HG02938 (cell line): Measurements from ENCODE around the gene NPFFR1.
"Not testable (repeated sequence)": the region's sequence is repeated elsewhere in the genome, so short reads cannot be mapped to it uniquely, and the experiment has no call there.

ENCODE experiments used
- ATAC-seq: cut with Tn5 transposase; IDR thresholded peaks from one replicate; pipeline ENCODE4 v1.9.1; 2021; ENCODE audit warnings: mild to moderate bottlenecking, moderate library complexity; ENCODE audit not compliant: unreplicated experiment

NPFFR1 gene

GRCh38 chr10:70258216-70258615 is 25.6 kb downstream of the NPFFR1 start:
- no peak for ATAC-seq

- not testable (repeated sequence) for ATAC-seq
These were observed 26.0 kb downstream of the NPFFR1 start for GRCh38 chr10:70257816-70258215.

- no peak for ATAC-seq
These were observed 27.3 kb downstream of the NPFFR1 start for GRCh38 chr10:70256463-70256862.

DNA sequence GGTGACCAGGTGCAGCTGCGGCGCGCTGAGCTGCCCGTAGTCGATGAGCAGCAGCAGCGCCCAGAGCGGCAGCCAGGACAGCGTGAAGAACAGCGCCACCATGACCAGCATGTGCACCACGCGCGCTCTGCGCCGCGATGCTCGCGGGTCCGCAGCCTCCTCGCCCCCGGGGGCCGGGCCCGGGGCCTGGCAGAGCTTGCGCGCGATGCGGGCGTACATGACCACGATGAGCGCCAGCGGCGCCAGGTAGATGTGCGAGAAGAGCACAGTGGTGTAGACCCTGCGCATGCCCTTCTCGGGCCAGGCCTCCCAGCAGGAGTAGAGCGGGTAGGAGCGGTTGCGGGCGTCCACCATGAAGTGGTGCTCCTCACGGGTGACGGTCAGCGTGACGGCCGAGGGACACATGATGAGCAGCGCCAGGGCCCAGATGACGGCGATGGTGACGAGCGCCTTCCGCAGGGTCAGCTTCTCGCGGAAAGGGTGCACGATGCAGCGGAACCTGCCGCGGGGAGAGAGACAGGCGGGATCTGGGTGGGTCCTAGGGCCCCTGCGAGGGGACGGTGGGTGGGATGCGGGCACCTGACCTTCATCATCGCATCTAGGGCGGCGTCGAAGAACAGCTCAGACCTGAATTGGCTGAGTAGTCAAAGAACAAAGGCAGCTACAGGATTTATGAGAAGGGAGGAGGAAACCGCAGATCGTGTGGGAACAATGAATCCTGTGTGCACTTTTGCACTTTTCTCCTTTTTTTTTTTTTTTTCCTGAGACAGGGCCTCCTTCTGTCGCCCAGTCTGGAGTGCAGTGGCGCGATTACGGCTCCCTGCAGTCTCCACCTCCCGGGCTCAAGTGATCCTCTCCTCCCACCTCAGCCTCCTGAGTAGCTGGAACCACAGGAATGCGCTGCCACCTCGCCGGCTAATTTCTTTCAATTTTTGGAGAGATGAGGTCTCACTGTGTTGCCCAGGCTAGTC is 28.2 kb downstream of the NPFFR1 start:
- ATAC-seq: no peak

GRCh38 chr10:70254778-70255328 is 29.0 kb downstream of the NPFFR1 start:
- no peak for ATAC-seq

- no peak for ATAC-seq
These were observed 29.7 kb downstream of the NPFFR1 start for GRCh38 chr10:70253878-70254765.

DNA sequence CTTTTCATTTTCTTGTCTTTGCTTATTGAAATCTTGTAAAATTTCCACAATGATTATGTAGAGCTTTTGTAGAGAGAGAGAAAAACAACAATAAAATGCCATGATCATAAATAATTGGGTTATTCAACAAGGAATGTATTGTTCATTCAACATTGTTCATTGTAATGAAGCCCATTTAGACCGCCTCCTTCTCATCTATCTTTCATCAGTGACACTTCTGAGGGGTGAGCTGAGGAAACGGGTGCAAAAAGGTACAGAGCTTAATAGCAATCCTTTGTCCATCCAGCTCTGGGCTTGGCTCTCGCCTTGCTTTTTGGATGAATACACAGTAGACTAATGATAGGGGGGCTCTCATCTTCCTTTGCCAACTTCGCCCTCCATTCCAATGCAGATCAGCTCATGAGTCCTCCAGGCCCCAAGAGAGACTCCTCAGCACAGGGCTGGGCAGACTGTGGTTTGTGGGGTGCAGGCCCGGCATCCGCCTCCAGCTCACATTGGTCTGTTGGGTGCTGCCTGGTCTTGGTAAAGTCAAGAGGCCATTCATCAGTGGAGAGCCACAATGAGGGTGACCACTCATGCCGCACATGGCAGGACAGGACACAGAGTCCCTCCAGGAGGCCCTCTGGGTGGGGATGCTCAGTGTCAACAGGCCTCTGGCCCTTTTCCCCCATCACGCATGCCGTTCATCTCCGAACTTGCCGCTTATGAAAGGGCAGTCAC is 32.7 kb downstream of the NPFFR1 start:
- no peak for ATAC-seq

DNA sequence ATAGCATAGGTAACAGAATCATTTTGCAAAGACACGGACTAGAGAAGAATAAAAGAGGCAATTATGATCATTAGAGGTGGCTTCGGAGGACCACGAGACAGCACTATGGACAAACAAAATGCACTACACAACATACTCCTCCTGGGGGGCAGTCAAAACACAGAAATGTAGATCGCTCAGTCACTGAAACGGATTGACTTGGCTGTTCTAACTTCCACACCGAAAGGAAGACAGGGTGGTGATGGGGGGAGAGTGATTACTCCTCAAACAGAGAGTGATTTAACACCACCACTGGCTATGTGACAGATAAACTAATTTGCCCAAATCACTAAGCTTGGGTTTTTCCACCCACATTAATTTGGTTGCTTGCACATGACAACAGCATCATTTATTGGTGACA is 36.4 kb downstream of the NPFFR1 start:
- no peak for ATAC-seq

DNA sequence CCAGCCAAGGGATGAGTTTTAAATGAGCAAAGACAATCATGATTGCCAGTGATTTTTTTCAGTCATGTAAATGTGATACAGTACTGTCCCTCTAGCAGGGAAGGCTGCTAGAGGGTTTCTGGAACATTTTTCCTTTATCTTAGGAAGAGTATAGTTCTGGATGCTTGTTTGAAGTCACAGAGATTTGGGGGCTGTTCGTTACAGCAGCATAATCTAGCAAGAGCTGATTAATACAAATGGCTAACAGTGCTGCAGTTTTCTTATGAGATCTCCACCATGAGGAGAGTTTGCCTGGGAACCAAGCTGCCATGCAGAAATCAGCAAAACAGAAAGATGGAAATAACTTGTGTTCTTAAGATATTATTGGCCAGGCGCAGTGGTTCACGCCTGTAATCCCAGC is 42.7 kb downstream of the NPFFR1 start:
- ATAC-seq: no peak

DNA sequence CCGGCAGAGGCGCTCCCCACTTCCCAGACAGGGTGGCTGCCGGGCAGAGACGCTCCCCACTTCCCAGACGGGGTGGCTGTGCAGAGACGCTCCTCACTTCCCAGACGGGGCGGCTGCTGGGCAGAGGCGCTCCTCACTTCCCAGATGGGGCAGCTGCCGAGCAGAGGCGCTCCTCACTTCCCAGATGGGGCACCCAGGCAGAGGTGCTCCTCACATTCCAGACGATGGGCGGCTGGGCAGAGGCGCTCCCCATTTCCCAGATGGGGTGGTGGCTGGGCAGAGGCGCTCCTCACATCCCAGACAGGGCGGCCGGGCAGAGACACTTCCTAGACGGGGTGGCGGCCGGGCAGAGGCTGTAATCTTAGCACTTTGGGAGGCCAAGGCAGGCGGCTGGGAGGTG is 43.8 kb downstream of the NPFFR1 start:
- ATAC-seq: not testable (repeated sequence)

DNA sequence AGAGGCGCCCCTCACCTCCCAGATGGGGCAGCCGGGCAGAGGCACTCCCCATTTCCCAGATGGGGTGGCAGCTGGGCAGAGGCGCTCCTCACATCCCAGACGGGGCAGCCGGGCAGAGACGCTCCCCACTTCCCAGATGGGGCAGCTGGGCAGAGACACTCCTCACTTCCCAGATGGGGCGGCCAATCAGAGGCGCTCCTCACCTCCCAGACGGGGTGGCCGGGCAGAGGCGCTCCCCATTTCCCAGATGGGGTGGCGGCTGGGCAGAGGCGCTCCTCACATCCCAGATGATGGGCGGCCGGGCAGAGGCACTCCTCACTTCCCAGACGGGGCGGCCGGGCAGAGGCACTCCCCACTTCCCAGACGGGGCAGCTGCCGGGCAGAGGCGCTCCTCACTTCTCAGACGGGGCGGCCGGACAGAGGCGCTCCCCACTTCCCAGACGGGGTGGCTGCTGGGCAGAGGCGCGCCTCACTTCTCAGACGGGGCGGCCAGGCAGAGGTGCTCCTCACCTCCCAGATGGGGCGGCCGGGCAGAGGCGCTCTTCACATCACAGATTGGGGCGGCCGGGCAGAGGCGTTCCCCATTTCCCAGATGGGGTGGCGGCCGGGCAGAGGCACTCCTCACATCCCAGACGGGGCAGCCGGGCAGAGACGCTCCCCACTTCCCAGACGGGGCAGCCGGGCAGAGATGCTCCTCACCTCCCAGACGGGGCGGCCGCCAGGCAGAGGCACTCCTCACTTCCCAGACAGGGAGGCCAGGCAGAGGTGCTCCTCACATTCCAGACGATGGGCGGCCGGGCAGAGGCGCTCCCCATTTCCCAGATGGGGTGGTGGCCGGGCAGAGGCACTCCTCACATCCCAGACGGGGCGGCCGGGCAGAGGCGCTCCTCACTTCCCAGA is 44.5 kb downstream of the NPFFR1 start:
- ATAC-seq: not testable (repeated sequence)

DNA sequence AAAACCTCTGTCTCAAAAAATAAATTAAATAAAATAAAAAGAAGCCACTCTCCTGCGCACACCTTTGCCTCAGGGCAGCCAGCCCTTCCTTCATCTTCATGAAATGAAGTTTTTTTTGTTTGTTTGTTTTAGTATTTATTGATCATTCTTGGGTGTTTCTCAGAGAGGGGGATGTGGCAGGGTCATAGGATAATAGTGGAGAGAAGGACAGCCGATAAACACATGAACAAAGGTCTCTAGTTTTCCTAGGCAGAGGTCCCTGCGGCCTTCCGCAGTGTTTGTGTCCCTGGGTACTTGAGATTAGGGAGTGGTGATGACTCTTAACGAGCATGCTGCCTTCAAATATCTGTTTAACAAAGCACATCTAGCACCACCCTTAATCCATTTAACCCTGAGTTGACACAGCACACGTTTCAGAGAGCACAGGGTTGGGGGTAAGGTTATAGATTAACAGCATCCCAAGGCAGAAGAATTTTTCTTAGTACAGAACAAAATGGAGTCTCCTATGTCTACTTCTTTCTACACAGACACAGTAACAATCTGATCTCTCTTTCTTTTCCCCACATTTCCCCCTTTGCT is 45.8 kb downstream of the NPFFR1 start:
- not testable (repeated sequence) for ATAC-seq

GRCh38 chr10:70234668-70235447 is 48.9 kb downstream of the NPFFR1 start:
- no peak for ATAC-seq

- no peak for ATAC-seq
These were observed 49.9 kb downstream of the NPFFR1 start for GRCh38 chr10:70233939-70234300.

DNA sequence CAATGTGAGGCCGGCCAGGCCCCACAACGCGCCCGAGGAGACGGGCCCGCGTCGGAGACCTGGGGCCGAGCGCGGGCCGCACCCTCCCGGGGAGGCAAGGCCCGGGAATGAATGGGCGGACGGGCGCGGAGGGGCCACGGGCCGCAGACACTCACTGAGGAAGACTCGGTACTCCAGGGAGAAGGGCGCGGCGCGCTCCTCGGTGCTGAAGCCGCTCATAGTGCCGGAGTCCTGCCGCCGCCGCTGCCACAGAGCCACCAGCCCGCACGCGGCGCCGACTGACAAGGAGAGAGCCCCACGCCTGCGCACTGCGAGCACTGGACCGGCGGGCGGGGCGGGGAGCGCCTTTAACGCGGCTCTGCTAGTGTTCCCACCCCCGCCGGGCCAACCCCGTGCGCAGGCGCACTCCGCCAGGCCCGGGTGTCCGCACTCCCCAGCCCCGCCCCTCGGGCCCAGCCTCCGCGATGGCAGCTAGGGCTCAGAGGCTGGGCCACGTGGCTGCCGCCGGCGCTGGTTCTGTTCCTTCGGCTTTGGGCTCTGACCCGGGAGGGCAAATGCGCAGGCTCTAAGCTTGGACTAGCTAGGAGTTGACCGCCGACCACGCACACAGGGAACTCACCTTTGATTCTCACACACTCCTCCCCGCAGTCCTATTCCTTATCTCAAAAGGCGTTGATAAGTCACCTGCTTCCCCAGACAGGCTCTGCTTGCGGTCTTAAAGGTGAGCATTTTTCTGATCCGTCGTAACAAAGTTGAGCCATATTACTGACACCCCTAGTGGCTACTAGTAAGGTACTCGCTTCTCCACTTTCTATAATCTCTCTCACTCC is 50.5 kb downstream of the NPFFR1 start, which contains the start of gene PPA1:
PPA1 (minus strand) TSS at position 321 of the 830 bp plus-strand sequence; CDS start at position 219, 102 bp downstream.
- ATAC-seq: peak; percentile 75

- ATAC-seq: no peak
These were observed 51.0 kb downstream of the NPFFR1 start for GRCh38 chr10:70232859-70233108.

GRCh38 chr10:70232155-70232858 is 51.5 kb downstream of the NPFFR1 start:
- no peak for ATAC-seq
